Smooth muscle cell (in vitro differentiated cells): ENCODE measurements around the gene CTBP2. TPM values are rescaled to one million over a fixed set of nuclear protein-coding genes. Genes with fewer than 3 reads are reported as not detected.

Experiments used
- DNase-seq: peaks from one replicate; lab custom pipeline; 2025; ENCODE audit not compliant: unreplicated experiment; lab: John Stamatoyannopoulos, UW
- H2AFZ ChIP-seq: fragments of 200-600 bp; sonication (generic); 2 replicates; pipeline ENCODE4 v1.6.0; 2016; ENCODE audit warnings: antibody characterized with exemption, low read depth, mild to moderate bottlenecking
- H3F3A ChIP-seq: fragments of 200-600 bp; sonication (generic); 2 replicates; pipeline ENCODE4 v1.6.0; 2017; ENCODE audit warnings: antibody characterized with exemption, low read depth
- H3K27ac ChIP-seq: fragments of 200-600 bp; sonication (generic); 2 replicates; pipeline ENCODE4 v1.5.1; 2016; ENCODE audit warnings: low read depth, mild to moderate bottlenecking
- H3K27me3 ChIP-seq: fragments of 200-600 bp; sonication (generic); 2 replicates; pipeline ENCODE4 v1.6.1; 2016; ENCODE audit warnings: low read depth, mild to moderate bottlenecking
- H3K36me3 ChIP-seq: fragments of 200-600 bp; sonication (generic); 2 replicates; pipeline ENCODE4 v1.5.1; 2016; ENCODE audit warnings: low read depth
- H3K4me1 ChIP-seq: fragments of 200-600 bp; sonication (generic); 2 replicates; pipeline ENCODE4 v1.5.1; 2016; ENCODE audit warnings: low read depth
- H3K4me2 ChIP-seq: fragments of 200-600 bp; sonication (generic); 2 replicates; pipeline ENCODE4 v1.6.0; 2016; ENCODE audit warnings: mild to moderate bottlenecking
- H3K4me3 ChIP-seq: fragments of 200-600 bp; sonication (generic); 2 replicates; pipeline ENCODE4 v1.5.1; 2016; ENCODE audit warnings: mild to moderate bottlenecking
- H3K79me2 ChIP-seq: fragments of 200-600 bp; sonication (generic); 2 replicates; pipeline ENCODE4 v1.6.0; 2016; ENCODE audit warnings: low read depth, mild to moderate bottlenecking
- H3K9ac ChIP-seq: fragments of 200-600 bp; sonication (generic); 2 replicates; pipeline ENCODE4 v1.6.0; 2016; ENCODE audit warnings: low read depth
- H3K9me3 ChIP-seq: fragments of 200-600 bp; sonication (generic); replicated peaks from 2 replicates; pipeline ENCODE4 v1.5.1; 2016; ENCODE audit warnings: low read depth
- H4K20me1 ChIP-seq: fragments of 200-600 bp; sonication (generic); 2 replicates; pipeline ENCODE4 v1.6.0; 2016; ENCODE audit warnings: low read depth
- CTCF ChIP-seq: fragments of 200-600 bp; sonication (generic); IDR thresholded peaks from 2 replicates; pipeline ENCODE4 v1.5.1; 2017; ENCODE audit warnings: borderline replicate concordance, mild to moderate bottlenecking, antibody characterized with exemption; ENCODE audit not compliant: insufficient read depth, poor library complexity, severe bottlenecking
- WGBS: methylation state at CpG from one replicate; pipeline ENCODE4 v1.1.7; 2016; ENCODE audit warnings: low lambda C conversion rate; 5-methylcytosine and 5-hydroxymethylcytosine counted together
- polyA plus RNA-seq: library from polyadenylated mRNA; unstranded; fragments of >200 nt; fragmentation: Nextera tagmentation; extraction: Ambion mirVana; gene quantifications from 2 replicates; pipeline ENCODE4 v1.2.1, GENCODE V29; 2016
- total RNA-seq: library from RNA; depleted of rRNA; stranded (reverse); fragments of >200 nt; gene quantifications from 2 replicates; pipeline ENCODE4 v1.2.3, GENCODE V29; 2014

The CTBP2 gene
- total and polyA plus RNA-seq, 2 experiments from 2014 or later: 49.9 to 69.5 TPM

GRCh38 chr10:125064681-125065492 lies 95.5 kb downstream of the CTBP2 start:
- Histone ChIP-seq H3F3A (peaks cover 13% of the 10 kb centered on the region), H3K9me3 (no peaks in the 10 kb centered on the region), H3K27ac (peak overlapping the region; percentile 81), H3K4me1 (peaks cover 20% of the 10 kb centered on the region), H3K4me2 (peak overlapping the region; percentile 77), H3K79me2 (peaks cover 73% of the 10 kb centered on the region), H3K36me3 (no peaks in the 10 kb centered on the region), H2AFZ (no peak overlapping the region), H3K9ac (peak overlapping the region; percentile 47), H4K20me1 (peaks cover 100% of the 10 kb centered on the region), H3K4me3 (no peak overlapping the region), H3K27me3 (no peaks in the 10 kb centered on the region)
- DNase-seq: no peak
- WGBS: 51% methylated on average over 8 of the region's 8 CpGs
- TF ChIP-seq CTCF: no peak

- Histone ChIP-seq H3K27me3 (no peaks in the 10 kb centered on the region), H4K20me1 (peaks cover 100% of the 10 kb centered on the region), H3K4me3 (no peak overlapping the region), H3K9ac (no peak overlapping the region), H3K79me2 (peaks cover 77% of the 10 kb centered on the region), H3K27ac (peak overlapping the region; percentile 81), H2AFZ (no peak overlapping the region), H3K4me1 (peaks cover 28% of the 10 kb centered on the region), H3F3A (peaks cover 16% of the 10 kb centered on the region), H3K36me3 (no peaks in the 10 kb centered on the region), H3K9me3 (no peaks in the 10 kb centered on the region), H3K4me2 (peak overlapping the region; percentile 45)
- TF ChIP-seq CTCF: no peak
- 75% methylated on average over 23 of the region's 23 CpGs for WGBS
- DNase-seq: no peak
Observed at GRCh38 chr10:125063256-125063925, 97.0 kb downstream of the CTBP2 start.

GRCh38 chr10:125062914-125063230 lies 97.5 kb downstream of the CTBP2 start:
- DNase-seq: no peak
- peaks cover 77% of the 10 kb centered on the region for H3K79me2 ChIP-seq
- H3K4me3 ChIP-seq: no peak overlapping the region
- no peaks in the 10 kb centered on the region for H3K27me3 ChIP-seq
- no peak for TF ChIP-seq CTCF
- no peak overlapping the region for H3K9ac ChIP-seq
- peaks cover 32% of the 10 kb centered on the region for H3K4me1 ChIP-seq
- H3K27ac ChIP-seq: no peak overlapping the region
- no peaks in the 10 kb centered on the region for H3K36me3 ChIP-seq
- no peak overlapping the region for H3K4me2 ChIP-seq
- 84% methylated on average over 9 of the region's 9 CpGs for WGBS
- peaks cover 100% of the 10 kb centered on the region for H4K20me1 ChIP-seq
- H2AFZ ChIP-seq: no peak overlapping the region
- no peaks in the 10 kb centered on the region for H3K9me3 ChIP-seq
- peaks cover 20% of the 10 kb centered on the region for H3F3A ChIP-seq
